GM21447 (cell line): Measurements from ENCODE around the gene ZNF248.
"Not testable (repeated sequence)": the region's sequence is repeated elsewhere in the genome, so short reads cannot be mapped to it uniquely, and the experiment has no call there.

Experiments used
- ATAC-seq: cut with Tn5 transposase; IDR thresholded peaks from one replicate; pipeline ENCODE4 v1.9.1; 2021; ENCODE audit not compliant: unreplicated experiment

Gene ZNF248

GRCh38 chr10:37748170-37748569 is 109.2 kb downstream of the ZNF248 start:
- no peak for ATAC-seq

GRCh38 chr10:37747081-37747480 is 110.3 kb downstream of the ZNF248 start:
- ATAC-seq: no peak

GRCh38 chr10:37741831-37742230 is 115.6 kb downstream of the ZNF248 start:
- no peak for ATAC-seq

- no peak for ATAC-seq
Measured at GRCh38 chr10:37739181-37739580, 118.2 kb downstream of the ZNF248 start.

- not testable (repeated sequence) for ATAC-seq
Measured at GRCh38 chr10:37738241-37738640, 119.2 kb downstream of the ZNF248 start.

GRCh38 chr10:37737336-37737735 is 120.1 kb downstream of the ZNF248 start:
- ATAC-seq: no peak

- no peak for ATAC-seq
Measured at GRCh38 chr10:37736120-37736519, 121.3 kb downstream of the ZNF248 start.

- ATAC-seq: no peak
Measured at GRCh38 chr10:37734971-37735370, 122.4 kb downstream of the ZNF248 start.
